Upper lobe of left lung (tissue), 6 donors: ENCODE measurements around the gene FOXN3. TPM values are rescaled to one million over a fixed set of nuclear protein-coding genes. Genes with fewer than 3 reads are reported as not detected.

Source experiments
- ATAC-seq, 2 donors: fragments of 200-7000 bp; cut with Tn5 transposase; one replicate each; pipeline ENCODE4 v1.9.1; 2022; ENCODE audit warnings: mild to moderate bottlenecking in 2 of 2, moderate library complexity in 2 of 2; ENCODE audit not compliant: low FRiP score in 2 of 2
- DNase-seq, 2 donors: peaks; one replicate each; pipeline ENCODE4 v3.0.0-alpha.2; 2019 to 2020
- H3K27ac ChIP-seq, 4 donors: fragments of 200-600 bp; sonication (generic); one replicate each; pipeline ENCODE4 v1.5.1; 2016 to 2019
- H3K27me3 ChIP-seq, 4 donors: fragments of 200-600 bp; sonication (generic); one replicate each; pipeline ENCODE4 v1.5.1; 2017 to 2019
- H3K36me3 ChIP-seq, 4 donors: fragments of 200-600 bp; sonication (generic); one replicate each; pipeline ENCODE4 v1.5.1; 2016 to 2019
- H3K4me1 ChIP-seq, 4 donors: fragments of 200-600 bp; sonication (generic); one replicate each; pipeline ENCODE4 v1.5.1; 2018 to 2019
- H3K4me3 ChIP-seq, 4 donors: fragments of 200-600 bp; sonication (generic); one replicate each; pipeline ENCODE4 v1.5.1; 2017 to 2019; ENCODE audit warnings: mild to moderate bottlenecking in 2 of 4, moderate library complexity in 1 of 4
- H3K9me3 ChIP-seq, 4 donors: fragments of 200-600 bp; sonication (generic); one replicate each; pipeline ENCODE4 v1.5.1; 2018 to 2019
- CTCF ChIP-seq, 6 experiments: fragments of 450-650 bp in 4 of 6; fragments of 200-600 bp in 2 of 6; sonication (generic) in 2 of 6; IDR thresholded peaks; one replicate each; pipeline ENCODE4 v1.5.1; 2016 to 2019; ENCODE audit warnings: antibody characterized with exemption in 6 of 6
- EP300 ChIP-seq, 4 donors: sonication (generic); formaldehyde crosslinking; IDR thresholded peaks; one replicate each; pipeline ENCODE4 v1.5.1; 2017; ENCODE audit warnings: antibody characterized with exemption in 4 of 4, control low read depth in 2 of 4
- POLR2A ChIP-seq, 4 donors: fragments of 450-650 bp; IDR thresholded peaks; one replicate each; pipeline ENCODE4 v1.5.1; 2016 to 2017; ENCODE audit warnings: antibody characterized with exemption in 4 of 4, mild to moderate bottlenecking in 2 of 4
- POLR2AphosphoS5 ChIP-seq, 2 donors: sonication (generic); formaldehyde crosslinking; IDR thresholded peaks; one replicate each; pipeline ENCODE4 v1.5.1; 2017; ENCODE audit warnings: antibody characterized with exemption in 2 of 2
- WGBS, 2 donors: methylation state at CpG; one replicate each; pipeline ENCODE4 v1.1.5; 2017 to 2018; 5-methylcytosine and 5-hydroxymethylcytosine counted together
- total RNA-seq, 6 donors: library from RNA; depleted of rRNA in 4 of 6; stranded (reverse); fragments of >200 nt in 4 of 6; gene quantifications; one replicate each; pipeline versions ENCODE4 v1.1.0 to v1.2.1, GENCODE V29; 2016 to 2021
- donor health status: DM: no; HTN: no; CAD: no; lungs with moderate emphysema.
- donor health status: DM: no; HTN: yes; CAD: no; lungs with severe emphysema.

Gene FOXN3
- total RNA-seq, 6 donors from 2014 or later = 63.4 to 115 (median 77.2) TPM

GRCh38 chr14:89126461-89126860 is 290.6 kb downstream of the FOXN3 start:
- no peaks in the 10 kb centered on the region for H3K9me3 ChIP-seq
- H3K4me3 ChIP-seq = no peak overlapping the region
- no peaks in the 10 kb centered on the region for H3K36me3 ChIP-seq
- TF ChIP-seq CTCF (IDR thresholded peaks at IDR 0.05) (no peak), POLR2A (IDR thresholded peaks at IDR 0.05) (no peak), POLR2AphosphoS5 (IDR thresholded peaks at IDR 0.05) (no peak), EP300 (IDR thresholded peaks at IDR 0.05) (no peak)
- no peaks in the 10 kb centered on the region for H3K4me1 ChIP-seq
- no peaks in the 10 kb centered on the region for H3K27me3 ChIP-seq
- ATAC-seq = no peak
- no peak for DNase-seq
- 64 to 72% methylated on average over 4 of the region's 4 CpGs for WGBS, 2 donors
- no peak overlapping the region for H3K27ac ChIP-seq

- ATAC-seq (no peak), DNase-seq (no peak)
- Histone ChIP-seq H3K4me3 (no peak overlapping the region), H3K9me3 (no peaks in the 10 kb centered on the region), H3K27ac (no peak overlapping the region), H3K36me3 (no peaks in the 10 kb centered on the region), H3K27me3 (no peaks in the 10 kb centered on the region), H3K4me1 (no peaks in the 10 kb centered on the region)
- no peak for TF ChIP-seq CTCF (IDR thresholded peaks at IDR 0.05)
- TF ChIP-seq EP300 (IDR thresholded peaks at IDR 0.05) = no peak
- no peak for TF ChIP-seq POLR2AphosphoS5 (IDR thresholded peaks at IDR 0.05)
- no peak for TF ChIP-seq POLR2A (IDR thresholded peaks at IDR 0.05)
- 72 to 77% methylated on average over 4 of the region's 4 CpGs for WGBS, 2 donors
These were observed 291.8 kb downstream of the FOXN3 start for GRCh38 chr14:89125216-89125615.

DNA sequence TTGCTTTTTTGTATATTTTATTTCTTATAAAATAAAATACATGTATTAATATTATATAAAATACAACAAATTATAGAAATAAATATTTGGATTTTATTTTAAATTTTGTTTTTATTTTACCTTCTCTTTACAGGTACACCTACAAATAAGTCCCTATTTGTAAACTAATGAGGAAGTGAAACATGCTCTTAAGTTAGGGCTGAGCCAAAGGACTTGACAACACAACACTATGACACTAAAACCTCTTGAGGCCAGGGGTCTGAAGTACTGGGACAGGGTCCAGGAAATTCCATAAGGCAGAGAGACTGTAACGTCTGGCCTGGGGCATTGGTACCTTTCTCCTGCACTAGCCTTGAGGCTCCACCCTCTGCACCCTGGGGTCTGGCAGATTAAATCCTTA is 293.2 kb downstream of the FOXN3 start:
- DNase-seq = no peak
- TF ChIP-seq POLR2A (IDR thresholded peaks at IDR 0.05) (no peak), CTCF (IDR thresholded peaks at IDR 0.05) (no peak), EP300 (IDR thresholded peaks at IDR 0.05) (no peak), POLR2AphosphoS5 (IDR thresholded peaks at IDR 0.05) (no peak)
- H3K9me3 ChIP-seq = peaks cover 0 to 9% (median 1%) of the 10 kb centered on the region in 4 donors
- no peaks in the 10 kb centered on the region for H3K4me1 ChIP-seq
- WGBS, 2 donors = 42 to 50% methylated on average over 1 of the region's 1 CpG
- ATAC-seq = no peak
- no peaks in the 10 kb centered on the region for H3K27me3 ChIP-seq
- H3K36me3 ChIP-seq = no peaks in the 10 kb centered on the region
- no peak overlapping the region for H3K27ac ChIP-seq
- no peak overlapping the region for H3K4me3 ChIP-seq

DNA sequence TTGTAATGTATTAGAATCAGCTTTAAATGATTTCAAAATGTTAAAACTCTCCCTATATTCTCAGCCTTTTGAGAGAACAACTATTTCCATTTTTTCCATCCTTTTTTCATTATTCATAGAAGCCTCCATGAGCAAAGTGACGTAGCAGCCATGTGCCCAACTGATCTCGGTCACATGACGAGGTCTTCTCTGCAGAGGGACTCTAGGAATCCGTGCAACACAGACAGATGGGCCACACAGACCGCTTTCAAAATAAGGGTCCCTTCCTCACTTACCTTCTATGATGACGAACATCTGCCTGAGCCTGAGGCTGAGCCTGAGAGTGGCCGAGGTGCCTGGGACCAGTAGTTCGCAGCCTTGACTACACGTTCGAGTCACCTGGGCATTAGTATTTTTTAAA is 293.8 kb downstream of the FOXN3 start:
- DNase-seq (no peak), ATAC-seq (no peak)
- TF ChIP-seq EP300 (IDR thresholded peaks at IDR 0.05) = no peak
- TF ChIP-seq POLR2AphosphoS5 (IDR thresholded peaks at IDR 0.05) = no peak
- TF ChIP-seq CTCF (IDR thresholded peaks at IDR 0.05) = no peak
- TF ChIP-seq POLR2A (IDR thresholded peaks at IDR 0.05) = no peak
- Histone ChIP-seq H3K4me3 (no peak overlapping the region), H3K36me3 (no peaks in the 10 kb centered on the region), H3K4me1 (no peaks in the 10 kb centered on the region), H3K27ac (no peak overlapping the region), H3K27me3 (no peaks in the 10 kb centered on the region), H3K9me3 (peaks cover 0 to 9% (median 1%) of the 10 kb centered on the region in 4 donors)
- 89 to 95% methylated on average over 10 of the region's 10 CpGs for WGBS, 2 donors

DNA sequence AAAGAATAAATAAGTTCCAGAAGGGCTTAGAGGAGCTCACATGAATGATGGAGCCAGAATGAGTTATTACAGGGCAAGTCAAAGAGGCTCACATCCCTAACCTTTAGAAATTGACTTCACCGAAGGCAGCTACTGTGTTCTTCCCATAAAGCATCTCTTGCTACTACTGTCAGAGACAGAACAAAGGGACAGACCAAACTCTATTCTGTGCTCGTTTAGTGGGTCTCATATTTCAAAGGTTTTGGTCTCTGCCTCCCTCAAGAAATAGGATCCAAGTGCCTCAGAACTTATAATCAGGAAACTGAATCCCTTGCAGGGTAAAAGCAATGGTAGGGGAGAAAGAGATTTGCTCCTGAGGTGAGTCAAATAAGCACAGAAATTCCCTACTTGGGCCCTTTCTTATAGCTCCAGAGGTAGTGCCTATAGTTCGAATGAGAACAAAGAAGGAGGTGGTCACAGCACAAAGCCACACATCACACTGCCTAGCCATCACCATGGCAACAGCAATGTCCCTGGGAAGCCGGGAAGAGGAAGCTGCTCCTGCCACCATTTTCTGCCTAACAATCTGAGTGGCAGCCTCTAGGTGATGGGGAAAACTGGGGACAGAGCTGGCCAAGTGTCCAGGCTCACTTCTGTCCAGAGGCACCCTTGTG is 294.9 kb downstream of the FOXN3 start:
- Histone ChIP-seq H3K9me3 (peaks cover 0 to 9% (median 1%) of the 10 kb centered on the region in 4 donors), H3K4me1 (no peaks in the 10 kb centered on the region), H3K36me3 (no peaks in the 10 kb centered on the region), H3K27me3 (no peaks in the 10 kb centered on the region), H3K4me3 (no peak overlapping the region), H3K27ac (no peak overlapping the region)
- ATAC-seq (no peak), DNase-seq (no peak)
- no peak for TF ChIP-seq POLR2A (IDR thresholded peaks at IDR 0.05)
- no peak for TF ChIP-seq POLR2AphosphoS5 (IDR thresholded peaks at IDR 0.05)
- TF ChIP-seq EP300 (IDR thresholded peaks at IDR 0.05) = no peak
- TF ChIP-seq CTCF (IDR thresholded peaks at IDR 0.05) = no peak
- WGBS, 2 donors = 34 to 44% methylated on average over 4 of the region's 4 CpGs
